Trophoblast cell (in vitro differentiated cells and primary cell): ENCODE results near the gene PADI3.

Experiments
- DNase-seq, 2 donors: peaks; one replicate each; pipeline ENCODE4 v3.0.0-alpha.2; 2016
- H2AFZ ChIP-seq: 2 replicates; pipeline ENCODE4 v1.6.1; 2013; ENCODE audit warnings: low read length, moderate library complexity, mild to moderate bottlenecking; ENCODE audit not compliant: insufficient read depth, poor library complexity
- H2AK5ac ChIP-seq: 2 replicates; pipeline ENCODE4 v1.6.1; 2013; ENCODE audit warnings: mild to moderate bottlenecking, low read length
- H2BK120ac ChIP-seq: 2 replicates; pipeline ENCODE4 v1.6.1; 2013; ENCODE audit warnings: low read length, mild to moderate bottlenecking, moderate library complexity; ENCODE audit not compliant: insufficient read depth, poor library complexity
- H2BK12ac ChIP-seq: 2 replicates; pipeline ENCODE4 v1.6.1; 2013; ENCODE audit warnings: mild to moderate bottlenecking, low read length, moderate library complexity
- H2BK5ac ChIP-seq: 2 replicates; pipeline ENCODE4 v1.6.1; 2013; ENCODE audit warnings: low read length, low read depth, moderate library complexity, mild to moderate bottlenecking; ENCODE audit not compliant: poor library complexity
- H3K14ac ChIP-seq: 2 replicates; pipeline ENCODE4 v1.6.1; 2013; ENCODE audit warnings: mild to moderate bottlenecking, low read length
- H3K18ac ChIP-seq: 2 replicates; pipeline ENCODE4 v1.6.1; 2013; ENCODE audit warnings: mild to moderate bottlenecking, low read length
- H3K23ac ChIP-seq: 2 replicates; pipeline ENCODE4 v1.6.1; 2013; ENCODE audit warnings: low read length
- H3K27ac ChIP-seq: 2 replicates; pipeline ENCODE4 v1.5.1; 2013; ENCODE audit warnings: low read depth, mild to moderate bottlenecking, inconsistent platforms, low read length, moderate library complexity
- H3K27me3 ChIP-seq: 2 replicates; pipeline ENCODE4 v1.6.1; 2013; ENCODE audit warnings: inconsistent platforms, mild to moderate bottlenecking, low read length, moderate library complexity; ENCODE audit not compliant: insufficient read depth
- H3K36me3 ChIP-seq, 2 experiments: 1 replicate in 1 of 2; 2 replicates in 1 of 2; pipeline ENCODE4 v1.6.1; 2013; ENCODE audit warnings: low read length in 2 of 2, mild to moderate bottlenecking in 2 of 2, moderate library complexity in 1 of 2; ENCODE audit not compliant: insufficient read depth in 2 of 2, control insufficient read depth in 1 of 2
- H3K4ac ChIP-seq: 2 replicates; pipeline ENCODE4 v1.6.1; 2013; ENCODE audit warnings: low read depth, mild to moderate bottlenecking, low read length, moderate library complexity
- H3K4me1 ChIP-seq, 2 experiments: 1 replicate in 1 of 2; 2 replicates in 1 of 2; pipeline ENCODE4 v1.6.1; 2013; ENCODE audit warnings: low read length in 2 of 2, mild to moderate bottlenecking in 2 of 2, moderate library complexity in 1 of 2; ENCODE audit not compliant: insufficient read depth in 2 of 2, control insufficient read depth in 1 of 2
- H3K4me2 ChIP-seq: 2 replicates; pipeline ENCODE4 v1.6.1; 2013; ENCODE audit warnings: inconsistent platforms, mild to moderate bottlenecking, low read length, moderate library complexity
- H3K4me3 ChIP-seq: 2 replicates; pipeline ENCODE4 v1.5.1; 2013; ENCODE audit warnings: mild to moderate bottlenecking, low read depth, low read length, inconsistent platforms
- H3K79me1 ChIP-seq: one replicate; pipeline ENCODE4 v1.6.1; 2013; ENCODE audit warnings: low read length
- H3K79me2 ChIP-seq: 2 replicates; pipeline ENCODE4 v1.6.1; 2013; ENCODE audit warnings: low read length, mild to moderate bottlenecking; ENCODE audit not compliant: control insufficient read depth, insufficient read depth, poor library complexity
- H3K9ac ChIP-seq: 2 replicates; pipeline ENCODE4 v1.6.1; 2013; ENCODE audit warnings: mild to moderate bottlenecking, low read length
- H3K9me3 ChIP-seq: 2 replicates; pipeline ENCODE4 v1.6.1; 2013; ENCODE audit warnings: low read depth, mild to moderate bottlenecking, control low read depth, inconsistent platforms, low read length; ENCODE audit not compliant: insufficient read depth
- H4K12ac ChIP-seq: 2 replicates; pipeline ENCODE4 v1.6.1; 2013; ENCODE audit warnings: low read depth, mild to moderate bottlenecking, low read length, moderate library complexity
- H4K8ac ChIP-seq: 2 replicates; pipeline ENCODE4 v1.6.1; 2013; ENCODE audit warnings: low read depth, mild to moderate bottlenecking, low read length, moderate library complexity
- H4K91ac ChIP-seq: one replicate; pipeline ENCODE4 v1.6.1; 2013; ENCODE audit warnings: low read depth, mild to moderate bottlenecking, low read length, moderate library complexity
- WGBS: extraction: QIAGEN DNeasy Blood & Tissue Kit; methylation state at CpG from one replicate; pipeline ENCODE4 v1.1.7; 2013; ENCODE audit warnings: missing lambda C conversion rate; ENCODE audit not compliant: insufficient read length, insufficient coverage; ENCODE audit errors: extremely low coverage; 5-methylcytosine and 5-hydroxymethylcytosine counted together

PADI3 gene

DNA sequence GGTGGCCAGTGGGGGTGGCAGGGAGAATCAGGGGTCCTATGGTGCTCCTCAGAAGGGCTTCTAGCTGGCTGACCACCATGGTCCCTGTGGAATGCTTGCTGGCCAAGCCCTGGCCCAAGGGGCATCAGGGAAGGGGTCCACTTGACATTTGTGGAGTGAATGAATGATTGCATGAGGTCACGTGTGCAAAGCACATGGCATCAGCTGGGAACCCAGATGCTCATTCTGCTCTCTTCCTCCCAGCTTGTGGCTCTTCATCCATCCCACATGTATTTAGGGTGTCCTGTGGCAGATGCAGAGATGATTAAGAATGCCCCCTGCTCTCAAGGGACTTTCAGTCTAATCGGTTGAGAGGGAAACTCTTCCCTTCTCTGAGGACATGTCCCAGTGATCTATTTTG is 32.0 kb downstream of the PADI3 start:
- Histone ChIP-seq H2BK5ac (no peak overlapping the region), H3K4ac (no peak overlapping the region), H3K14ac (no peak overlapping the region), H3K18ac (no peak overlapping the region), H3K36me3 (no peaks in the 10 kb centered on the region), H3K79me1 (no peaks in the 10 kb centered on the region), H4K91ac (no peak overlapping the region), H3K9me3 (no peaks in the 10 kb centered on the region), H3K4me3 (no peak overlapping the region), H4K8ac (no peak overlapping the region), H4K12ac (no peak overlapping the region), H3K27ac (no peak overlapping the region), H3K4me2 (no peak overlapping the region), H3K27me3 (no peaks in the 10 kb centered on the region), H2BK12ac (no peak overlapping the region), H3K9ac (no peak overlapping the region), H2BK120ac (no peak overlapping the region), H2AK5ac (no peak overlapping the region), H2AFZ (no peak overlapping the region), H3K23ac (no peak overlapping the region), H3K4me1 (no peaks in the 10 kb centered on the region), H3K79me2 (no peaks in the 10 kb centered on the region)
- DNase-seq, result no peak
- WGBS, result no CpG with 5 or more reads among the region's 2 CpGs

DNA sequence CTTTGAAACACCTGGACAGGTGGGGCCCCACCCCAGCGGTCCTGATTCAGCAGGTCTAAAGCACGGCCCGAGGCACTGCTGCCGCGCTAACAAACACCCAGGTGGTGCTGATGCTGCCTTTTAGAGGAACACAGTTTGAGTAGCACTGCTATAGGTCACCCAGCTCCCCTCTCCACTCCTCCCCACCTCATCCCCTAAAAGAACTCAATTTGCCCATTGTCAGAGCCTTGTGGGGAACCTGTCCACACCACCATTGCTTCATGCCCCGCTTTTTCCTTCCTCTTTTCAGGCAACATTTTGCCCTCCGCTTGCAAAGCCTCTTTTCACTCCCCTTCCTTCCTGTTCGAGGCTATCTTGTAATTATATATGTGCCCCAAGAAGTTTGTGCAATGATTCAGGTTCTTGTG is 32.9 kb downstream of the PADI3 start:
- no peak overlapping the region for H2BK5ac ChIP-seq
- no peaks in the 10 kb centered on the region for H3K36me3 ChIP-seq
- no peak for DNase-seq
- no peak overlapping the region for H4K91ac ChIP-seq
- no peak overlapping the region for H2AK5ac ChIP-seq
- no peak overlapping the region for H4K8ac ChIP-seq
- WGBS, result no CpG with 5 or more reads among the region's 8 CpGs
- H4K12ac ChIP-seq, result no peak overlapping the region
- no peak overlapping the region for H3K27ac ChIP-seq
- H3K18ac ChIP-seq, result no peak overlapping the region
- H3K9ac ChIP-seq, result no peak overlapping the region
- no peak overlapping the region for H2AFZ ChIP-seq
- H3K27me3 ChIP-seq, result no peaks in the 10 kb centered on the region
- H3K9me3 ChIP-seq, result no peaks in the 10 kb centered on the region
- H3K4ac ChIP-seq, result no peak overlapping the region
- H3K4me3 ChIP-seq, result no peak overlapping the region
- no peak overlapping the region for H3K14ac ChIP-seq
- H3K4me1 ChIP-seq, result no peaks in the 10 kb centered on the region
- no peak overlapping the region for H2BK120ac ChIP-seq
- H2BK12ac ChIP-seq, result no peak overlapping the region
- H3K79me2 ChIP-seq, result no peaks in the 10 kb centered on the region
- no peak overlapping the region for H3K4me2 ChIP-seq
- H3K23ac ChIP-seq, result no peak overlapping the region
- H3K79me1 ChIP-seq, result no peaks in the 10 kb centered on the region

DNA sequence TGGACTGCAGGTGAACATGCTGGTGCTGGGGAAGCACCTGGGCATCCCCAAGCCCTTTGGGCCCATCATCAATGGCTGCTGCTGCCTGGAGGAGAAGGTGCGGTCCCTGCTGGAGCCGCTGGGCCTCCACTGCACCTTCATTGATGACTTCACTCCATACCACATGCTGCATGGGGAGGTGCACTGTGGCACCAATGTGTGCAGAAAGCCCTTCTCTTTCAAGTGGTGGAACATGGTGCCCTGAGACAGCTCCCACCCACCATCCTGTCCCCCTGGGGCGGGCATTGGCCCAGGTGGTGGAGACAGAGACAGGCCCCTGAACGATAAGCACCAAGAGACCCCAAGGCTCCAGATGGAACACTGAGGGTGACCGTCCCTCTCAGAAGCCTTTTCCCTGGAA is 33.9 kb downstream of the PADI3 start:
- H4K12ac ChIP-seq, result no peak overlapping the region
- H3K4ac ChIP-seq, result no peak overlapping the region
- H3K9me3 ChIP-seq, result no peaks in the 10 kb centered on the region
- H3K79me1 ChIP-seq, result no peaks in the 10 kb centered on the region
- no peak overlapping the region for H2AFZ ChIP-seq
- H3K79me2 ChIP-seq, result no peaks in the 10 kb centered on the region
- no peak overlapping the region for H3K4me3 ChIP-seq
- H3K36me3 ChIP-seq, result no peaks in the 10 kb centered on the region
- H4K8ac ChIP-seq, result no peak overlapping the region
- no peak overlapping the region for H3K18ac ChIP-seq
- no peak overlapping the region for H4K91ac ChIP-seq
- no CpG with 5 or more reads among the region's 5 CpGs for WGBS
- no peak overlapping the region for H2AK5ac ChIP-seq
- no peak overlapping the region for H3K23ac ChIP-seq
- no peaks in the 10 kb centered on the region for H3K27me3 ChIP-seq
- no peak overlapping the region for H3K9ac ChIP-seq
- H2BK12ac ChIP-seq, result no peak overlapping the region
- no peak overlapping the region for H3K4me2 ChIP-seq
- no peaks in the 10 kb centered on the region for H3K4me1 ChIP-seq
- no peak overlapping the region for H2BK120ac ChIP-seq
- no peak overlapping the region for H2BK5ac ChIP-seq
- H3K14ac ChIP-seq, result no peak overlapping the region
- no peak for DNase-seq
- H3K27ac ChIP-seq, result no peak overlapping the region

DNA sequence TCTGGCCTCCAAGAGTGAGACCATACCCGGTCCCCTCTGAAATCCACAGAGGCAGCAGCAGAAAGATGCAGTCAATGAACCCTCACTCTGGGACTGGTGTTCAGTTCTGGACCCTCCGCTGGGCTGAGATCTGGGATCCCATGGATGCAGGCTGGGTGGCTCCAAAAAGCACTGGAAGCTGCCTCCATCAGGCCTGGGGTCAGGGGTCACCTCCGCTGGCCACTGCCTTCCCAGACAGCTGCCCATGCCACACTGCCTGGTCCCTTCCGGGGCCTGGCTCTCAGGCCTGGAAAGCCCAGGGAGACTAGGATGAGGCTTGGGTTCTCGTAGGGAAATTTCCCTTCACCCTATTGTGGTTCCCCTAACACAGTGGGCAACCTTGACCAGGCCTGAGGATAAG is 37.7 kb downstream of the PADI3 start:
- H2BK120ac ChIP-seq, result no peak overlapping the region
- H3K79me2 ChIP-seq, result no peaks in the 10 kb centered on the region
- H3K36me3 ChIP-seq, result no peaks in the 10 kb centered on the region
- H3K79me1 ChIP-seq, result no peaks in the 10 kb centered on the region
- no peak for DNase-seq
- H3K9ac ChIP-seq, result no peak overlapping the region
- WGBS, result no CpG with 5 or more reads among the region's 5 CpGs
- H2AFZ ChIP-seq, result no peak overlapping the region
- no peak overlapping the region for H4K91ac ChIP-seq
- no peak overlapping the region for H3K4me3 ChIP-seq
- no peak overlapping the region for H3K23ac ChIP-seq
- H4K12ac ChIP-seq, result no peak overlapping the region
- no peak overlapping the region for H3K14ac ChIP-seq
- no peaks in the 10 kb centered on the region for H3K27me3 ChIP-seq
- no peak overlapping the region for H4K8ac ChIP-seq
- H3K4me1 ChIP-seq, result no peaks in the 10 kb centered on the region
- H2AK5ac ChIP-seq, result no peak overlapping the region
- no peaks in the 10 kb centered on the region for H3K9me3 ChIP-seq
- no peak overlapping the region for H3K18ac ChIP-seq
- no peak overlapping the region for H3K27ac ChIP-seq
- no peak overlapping the region for H2BK12ac ChIP-seq
- H2BK5ac ChIP-seq, result no peak overlapping the region
- H3K4ac ChIP-seq, result no peak overlapping the region
- H3K4me2 ChIP-seq, result no peak overlapping the region
